IgD-negative memory B cell (primary cell): ENCODE results near the gene ACVRL1. TPM values are rescaled to one million over a fixed set of nuclear protein-coding genes. Genes with fewer than 3 reads are reported as not detected.
A peak's percentile ranks its signal among the peaks of the same experiment; 100 is the strongest.

ENCODE experiments used
- H3K27ac Mint-ChIP-seq, 3 donors: one replicate each; pipeline ENCODE4 v1.8.0; 2020 to 2022; ENCODE audit warnings: mild to moderate bottlenecking in 3 of 3, mixed read lengths in 3 of 3, moderate library complexity in 1 of 3
- H3K27me3 Mint-ChIP-seq: one replicate; pipeline ENCODE4 v1.8.0; 2021; ENCODE audit warnings: mixed read lengths
- H3K36me3 Mint-ChIP-seq: one replicate; pipeline ENCODE4 v1.8.0; 2020; ENCODE audit warnings: mild to moderate bottlenecking, mixed read lengths
- H3K4me1 Mint-ChIP-seq, 3 donors: one replicate each; pipeline ENCODE4 v1.8.0; 2020 to 2022; ENCODE audit warnings: mixed read lengths in 3 of 3, mild to moderate bottlenecking in 1 of 3
- H3K4me3 Mint-ChIP-seq, 4 donors: one replicate each; pipeline ENCODE4 v1.8.0; 2020 to 2022; ENCODE audit warnings: mild to moderate bottlenecking in 4 of 4, mixed read lengths in 4 of 4, moderate library complexity in 3 of 4
- H3K9me3 Mint-ChIP-seq, 3 donors: one replicate each; pipeline ENCODE4 v1.8.0; 2020 to 2021; ENCODE audit warnings: mixed read lengths in 3 of 3, mild to moderate bottlenecking in 1 of 3
- polyA plus RNA-seq: library from polyadenylated mRNA; unstranded; fragments of 300-500 nt; fragmentation: Illumina TruSeq; gene quantifications from one replicate; pipeline ENCODE4 v1.2.3, GENCODE V29; 2021

Gene ACVRL1
- polyA plus RNA-seq, 1 donor from 2014 or later = not detected

GRCh38 chr12:51887476-51888315 lies 19.6 kb upstream of the ACVRL1 start, which contains the start of gene ANKRD33:
Gene ANKRD33 (plus strand): TSS chr12:51888103. CDS start chr12:51888187, 84 bp downstream.
- H3K4me3 Mint-ChIP-seq = peak within 1 kb of the TSS in 1 of 4 donors; percentile 70
- H3K9me3 Mint-ChIP-seq = peaks cover 0 to 9% (median 1%) of the 10 kb centered on the region in 3 donors
- H3K27me3 Mint-ChIP-seq = peaks cover 5% of the 10 kb centered on the region
- peaks cover 0 to 7% (median 6%) of the 10 kb centered on the region in 3 donors for H3K4me1 Mint-ChIP-seq
- peak within 1 kb of the TSS in 1 of 3 donors; percentile 87 for H3K27ac Mint-ChIP-seq
- H3K36me3 Mint-ChIP-seq = peaks cover 3% of the 10 kb centered on the region

DNA sequence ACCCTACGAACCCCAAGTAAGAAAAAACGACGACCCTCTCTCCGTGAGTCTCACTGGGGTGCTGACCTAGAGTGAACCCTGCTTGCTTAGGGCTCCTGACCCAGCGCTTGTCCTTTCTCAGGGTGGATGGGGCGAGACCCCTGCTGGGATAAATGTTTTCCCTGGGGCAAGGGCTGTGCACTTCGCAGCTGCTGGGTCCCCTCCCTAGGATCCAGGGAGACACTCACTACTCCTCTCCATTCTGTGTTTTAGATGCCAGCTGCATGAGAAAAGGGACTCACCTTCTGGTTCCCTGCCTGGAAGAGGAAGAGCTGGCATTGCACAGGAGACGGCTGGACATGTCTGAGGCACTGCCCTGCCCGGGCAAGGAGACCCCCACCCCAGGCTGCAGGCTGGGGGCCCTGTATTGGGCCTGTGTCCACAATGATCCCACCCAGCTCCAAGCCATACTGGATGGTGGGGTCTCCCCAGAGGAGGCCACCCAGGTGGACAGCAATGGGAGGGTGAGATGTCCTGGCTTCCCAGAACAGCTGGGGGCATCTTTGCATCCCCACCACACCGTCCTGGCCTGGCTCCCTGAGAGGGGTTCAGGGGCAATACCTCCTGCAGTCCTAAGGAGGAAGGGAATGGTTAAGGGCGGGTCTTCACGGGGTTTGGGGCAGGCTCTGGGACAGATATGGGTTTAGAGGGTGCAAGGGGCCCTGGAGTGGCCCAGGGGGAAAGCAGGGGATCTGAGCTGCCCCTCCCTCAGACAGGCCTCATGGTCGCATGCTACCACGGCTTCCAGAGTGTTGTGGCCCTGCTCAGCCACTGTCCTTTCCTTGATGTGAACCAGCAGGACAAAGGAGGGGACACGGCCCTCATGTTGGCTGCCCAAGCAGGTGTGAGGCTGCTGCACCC lies 18.7 kb upstream of the ACVRL1 start:
- Mint-ChIP-seq H3K4me1 (peaks cover 0 to 7% (median 6%) of the 10 kb centered on the region in 3 donors), H3K4me3 (peak overlapping the region in 1 of 4 donors; percentile 70), H3K27me3 (peaks cover 5% of the 10 kb centered on the region), H3K9me3 (peaks cover 0 to 9% (median 1%) of the 10 kb centered on the region in 3 donors), H3K27ac (peak overlapping the region in 1 of 3 donors; percentile 87), H3K36me3 (peaks cover 3% of the 10 kb centered on the region)

DNA sequence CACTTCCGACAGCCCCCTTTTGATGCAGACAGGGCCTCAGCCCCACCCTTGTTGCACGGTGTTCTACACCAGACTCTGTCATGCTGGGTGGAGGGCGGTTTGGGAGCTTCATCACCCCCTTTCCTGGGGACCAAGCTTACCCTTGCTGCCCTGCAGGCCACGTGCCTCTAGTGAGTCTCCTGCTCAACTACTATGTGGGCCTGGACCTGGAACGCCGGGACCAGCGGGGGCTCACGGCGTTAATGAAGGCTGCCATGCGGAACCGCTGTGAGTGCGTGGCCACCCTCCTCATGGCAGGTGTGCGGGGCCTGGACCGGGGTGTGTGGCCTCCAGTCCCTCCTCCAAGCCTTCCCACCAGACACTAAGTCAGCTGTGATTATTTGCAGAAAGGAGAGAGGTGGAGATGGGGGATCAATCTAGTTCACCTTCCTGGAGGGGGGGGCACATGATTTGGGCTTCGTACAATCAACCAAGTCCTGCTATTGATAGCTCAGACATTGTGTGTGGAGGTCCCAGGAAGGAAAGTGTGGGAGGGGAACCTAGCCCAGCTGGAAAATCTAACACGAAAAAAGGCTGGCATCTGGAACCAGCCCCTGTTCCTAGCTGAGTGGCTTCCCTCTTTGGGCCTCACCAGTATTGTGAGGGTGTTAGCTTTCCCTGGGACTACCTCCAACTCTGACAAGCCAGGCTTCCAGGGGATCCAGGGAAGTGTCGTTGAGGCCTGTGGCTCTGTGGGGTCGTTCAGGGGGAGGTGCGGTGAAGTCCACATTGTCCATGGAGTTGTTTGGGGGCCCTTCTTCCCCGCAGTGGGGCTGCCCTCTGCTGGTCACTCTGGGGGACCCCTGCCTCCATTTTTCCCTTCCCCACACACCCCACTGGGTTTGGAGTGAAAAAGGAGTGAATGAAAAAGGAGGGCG lies 17.8 kb upstream of the ACVRL1 start:
- Mint-ChIP-seq H3K4me1 (peaks cover 0 to 7% (median 6%) of the 10 kb centered on the region in 3 donors), H3K4me3 (peak overlapping the region in 1 of 4 donors; percentile 60), H3K36me3 (peaks cover 3% of the 10 kb centered on the region), H3K9me3 (peaks cover 0 to 5% (median 0%) of the 10 kb centered on the region in 3 donors), H3K27ac (no peak overlapping the region), H3K27me3 (peaks cover 5% of the 10 kb centered on the region)

- Mint-ChIP-seq H3K27ac (peak overlapping the region in 1 of 3 donors; percentile 82), H3K27me3 (peaks cover 5% of the 10 kb centered on the region), H3K9me3 (peaks cover 0 to under 1% (median 0%) of the 10 kb centered on the region in 3 donors), H3K4me3 (peak overlapping the region in 1 of 4 donors; percentile 54), H3K36me3 (peaks cover 2% of the 10 kb centered on the region), H3K4me1 (peaks cover 0 to 6% (median 5%) of the 10 kb centered on the region in 3 donors)
These were observed 17.2 kb upstream of the ACVRL1 start for GRCh38 chr12:51890133-51890464.

GRCh38 chr12:51890511-51891171 lies 16.7 kb upstream of the ACVRL1 start:
- peak overlapping the region in 1 of 3 donors; percentile 82 for H3K27ac Mint-ChIP-seq
- H3K4me3 Mint-ChIP-seq = peak overlapping the region in 1 of 4 donors; percentile 54

DNA sequence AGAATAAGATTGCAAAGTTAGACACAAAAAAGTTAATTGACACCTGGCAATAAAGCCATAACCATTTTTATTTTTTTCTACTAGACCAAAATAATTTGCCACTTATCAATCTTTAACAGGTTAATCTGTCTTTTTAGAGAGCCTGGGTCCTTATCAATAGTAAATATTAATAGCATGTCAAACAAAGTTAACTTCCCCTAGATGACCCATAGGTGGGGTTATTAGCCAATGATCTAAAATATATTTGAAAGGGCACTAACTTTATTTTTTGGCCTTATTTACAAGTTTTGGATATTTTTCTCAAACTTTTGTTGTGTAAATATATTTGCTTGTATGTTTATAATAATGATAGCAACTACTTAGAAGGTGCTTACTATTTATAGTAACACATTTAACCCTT lies 15.5 kb upstream of the ACVRL1 start:
- H3K9me3 Mint-ChIP-seq = no peaks in the 10 kb centered on the region
- H3K4me3 Mint-ChIP-seq = no peak overlapping the region
- no peaks in the 10 kb centered on the region for H3K4me1 Mint-ChIP-seq
- H3K36me3 Mint-ChIP-seq = no peaks in the 10 kb centered on the region
- no peak overlapping the region for H3K27ac Mint-ChIP-seq
- H3K27me3 Mint-ChIP-seq = peaks cover 14% of the 10 kb centered on the region

More at GRCh38 chr12:51890511-51891171, 16.7 kb upstream of the ACVRL1 start:
- Mint-ChIP-seq H3K9me3 (no peaks in the 10 kb centered on the region), H3K4me1 (peaks cover 0 to 6% (median 5%) of the 10 kb centered on the region in 3 donors), H3K27me3 (peaks cover 5% of the 10 kb centered on the region), H3K36me3 (no peaks in the 10 kb centered on the region)

- H3K4me1 Mint-ChIP-seq = no peaks in the 10 kb centered on the region
- H3K27me3 Mint-ChIP-seq = peaks cover 17% of the 10 kb centered on the region
- no peak overlapping the region for H3K27ac Mint-ChIP-seq
- peaks cover 0 to under 1% (median 0%) of the 10 kb centered on the region in 3 donors for H3K9me3 Mint-ChIP-seq
- H3K36me3 Mint-ChIP-seq = no peaks in the 10 kb centered on the region
- H3K4me3 Mint-ChIP-seq = no peak overlapping the region
These were observed 13.5 kb upstream of the ACVRL1 start for GRCh38 chr12:51893786-51894185.

- peak overlapping the region in 1 of 3 donors; percentile 23 for H3K27ac Mint-ChIP-seq
- peaks cover 17% of the 10 kb centered on the region for H3K27me3 Mint-ChIP-seq
- H3K36me3 Mint-ChIP-seq = no peaks in the 10 kb centered on the region
- no peak overlapping the region for H3K4me3 Mint-ChIP-seq
- no peaks in the 10 kb centered on the region for H3K4me1 Mint-ChIP-seq
- H3K9me3 Mint-ChIP-seq = peaks cover 0 to 2% (median 0%) of the 10 kb centered on the region in 3 donors
These were observed 11.7 kb upstream of the ACVRL1 start for GRCh38 chr12:51895378-51896135.

- Mint-ChIP-seq H3K27me3 (peaks cover 17% of the 10 kb centered on the region), H3K4me1 (no peaks in the 10 kb centered on the region), H3K36me3 (no peaks in the 10 kb centered on the region), H3K4me3 (no peak overlapping the region), H3K27ac (no peak overlapping the region), H3K9me3 (peaks cover 0 to 2% (median 0%) of the 10 kb centered on the region in 3 donors)
These were observed 11.1 kb upstream of the ACVRL1 start for GRCh38 chr12:51896236-51896635.

GRCh38 chr12:51897181-51897580 lies 10.1 kb upstream of the ACVRL1 start:
- no peak overlapping the region for H3K4me3 Mint-ChIP-seq
- H3K36me3 Mint-ChIP-seq = no peaks in the 10 kb centered on the region
- H3K27ac Mint-ChIP-seq = no peak overlapping the region
- peaks cover 16% of the 10 kb centered on the region for H3K27me3 Mint-ChIP-seq
- H3K9me3 Mint-ChIP-seq = peaks cover 0 to 2% (median 0%) of the 10 kb centered on the region in 3 donors
- H3K4me1 Mint-ChIP-seq = no peaks in the 10 kb centered on the region

- Mint-ChIP-seq H3K27ac (no peak overlapping the region), H3K9me3 (peaks cover 0 to 2% (median 0%) of the 10 kb centered on the region in 3 donors), H3K36me3 (no peaks in the 10 kb centered on the region), H3K27me3 (peaks cover 16% of the 10 kb centered on the region), H3K4me1 (no peaks in the 10 kb centered on the region), H3K4me3 (no peak overlapping the region)
These were observed 8.8 kb upstream of the ACVRL1 start for GRCh38 chr12:51898506-51898905.

GRCh38 chr12:51898937-51899336 lies 8.4 kb upstream of the ACVRL1 start:
- Mint-ChIP-seq H3K27ac (no peak overlapping the region), H3K27me3 (peaks cover 16% of the 10 kb centered on the region), H3K36me3 (no peaks in the 10 kb centered on the region), H3K4me1 (no peaks in the 10 kb centered on the region), H3K9me3 (peaks cover 0 to 2% (median 0%) of the 10 kb centered on the region in 3 donors), H3K4me3 (no peak overlapping the region)

- Mint-ChIP-seq H3K4me1 (no peaks in the 10 kb centered on the region), H3K36me3 (no peaks in the 10 kb centered on the region), H3K9me3 (peaks cover 0 to 2% (median 0%) of the 10 kb centered on the region in 3 donors), H3K27ac (no peak overlapping the region), H3K27me3 (peaks cover 18% of the 10 kb centered on the region), H3K4me3 (no peak overlapping the region)
These were observed 6.9 kb upstream of the ACVRL1 start for GRCh38 chr12:51900323-51900889.
